Smooth muscle cell (in vitro differentiated cells): ENCODE results near the gene PRUNE2. TPM values are rescaled to one million over a fixed set of nuclear protein-coding genes. Genes with fewer than 3 reads are reported as not detected.
A peak's percentile ranks its signal among the peaks of the same experiment; 100 is the strongest.

Source experiments
- DNase-seq: peaks from one replicate; lab custom pipeline; 2025; ENCODE audit not compliant: unreplicated experiment; lab: John Stamatoyannopoulos, UW
- H2AFZ ChIP-seq: fragments of 200-600 bp; sonication (generic); 2 replicates; pipeline ENCODE4 v1.6.0; 2016; ENCODE audit warnings: antibody characterized with exemption, low read depth, mild to moderate bottlenecking
- H3F3A ChIP-seq: fragments of 200-600 bp; sonication (generic); 2 replicates; pipeline ENCODE4 v1.6.0; 2017; ENCODE audit warnings: antibody characterized with exemption, low read depth
- H3K27ac ChIP-seq: fragments of 200-600 bp; sonication (generic); 2 replicates; pipeline ENCODE4 v1.5.1; 2016; ENCODE audit warnings: low read depth, mild to moderate bottlenecking
- H3K27me3 ChIP-seq: fragments of 200-600 bp; sonication (generic); 2 replicates; pipeline ENCODE4 v1.6.1; 2016; ENCODE audit warnings: low read depth, mild to moderate bottlenecking
- H3K36me3 ChIP-seq: fragments of 200-600 bp; sonication (generic); 2 replicates; pipeline ENCODE4 v1.5.1; 2016; ENCODE audit warnings: low read depth
- H3K4me1 ChIP-seq: fragments of 200-600 bp; sonication (generic); 2 replicates; pipeline ENCODE4 v1.5.1; 2016; ENCODE audit warnings: low read depth
- H3K4me2 ChIP-seq: fragments of 200-600 bp; sonication (generic); 2 replicates; pipeline ENCODE4 v1.6.0; 2016; ENCODE audit warnings: mild to moderate bottlenecking
- H3K4me3 ChIP-seq: fragments of 200-600 bp; sonication (generic); 2 replicates; pipeline ENCODE4 v1.5.1; 2016; ENCODE audit warnings: mild to moderate bottlenecking
- H3K79me2 ChIP-seq: fragments of 200-600 bp; sonication (generic); 2 replicates; pipeline ENCODE4 v1.6.0; 2016; ENCODE audit warnings: low read depth, mild to moderate bottlenecking
- H3K9ac ChIP-seq: fragments of 200-600 bp; sonication (generic); 2 replicates; pipeline ENCODE4 v1.6.0; 2016; ENCODE audit warnings: low read depth
- H3K9me3 ChIP-seq: fragments of 200-600 bp; sonication (generic); replicated peaks from 2 replicates; pipeline ENCODE4 v1.5.1; 2016; ENCODE audit warnings: low read depth
- H4K20me1 ChIP-seq: fragments of 200-600 bp; sonication (generic); 2 replicates; pipeline ENCODE4 v1.6.0; 2016; ENCODE audit warnings: low read depth
- WGBS: methylation state at CpG from one replicate; pipeline ENCODE4 v1.1.7; 2016; ENCODE audit warnings: low lambda C conversion rate; 5-methylcytosine and 5-hydroxymethylcytosine counted together
- polyA plus RNA-seq: library from polyadenylated mRNA; unstranded; fragments of >200 nt; fragmentation: Nextera tagmentation; extraction: Ambion mirVana; gene quantifications from 2 replicates; pipeline ENCODE4 v1.2.1, GENCODE V29; 2016
- total RNA-seq: library from RNA; depleted of rRNA; stranded (reverse); fragments of >200 nt; gene quantifications from 2 replicates; pipeline ENCODE4 v1.2.3, GENCODE V29; 2014
- TF ChIP-seq, protein P1 (sequence below): fragments of 200-600 bp; sonication (generic); IDR thresholded peaks from 2 replicates; pipeline ENCODE4 v1.5.1; 2017; ENCODE audit warnings: borderline replicate concordance, mild to moderate bottlenecking, antibody characterized with exemption; ENCODE audit not compliant: insufficient read depth, poor library complexity, severe bottlenecking

PRUNE2 gene
- total and polyA plus RNA-seq, 2 experiments from 2014 or later, result 0.79 to 1.9 TPM

DNA sequence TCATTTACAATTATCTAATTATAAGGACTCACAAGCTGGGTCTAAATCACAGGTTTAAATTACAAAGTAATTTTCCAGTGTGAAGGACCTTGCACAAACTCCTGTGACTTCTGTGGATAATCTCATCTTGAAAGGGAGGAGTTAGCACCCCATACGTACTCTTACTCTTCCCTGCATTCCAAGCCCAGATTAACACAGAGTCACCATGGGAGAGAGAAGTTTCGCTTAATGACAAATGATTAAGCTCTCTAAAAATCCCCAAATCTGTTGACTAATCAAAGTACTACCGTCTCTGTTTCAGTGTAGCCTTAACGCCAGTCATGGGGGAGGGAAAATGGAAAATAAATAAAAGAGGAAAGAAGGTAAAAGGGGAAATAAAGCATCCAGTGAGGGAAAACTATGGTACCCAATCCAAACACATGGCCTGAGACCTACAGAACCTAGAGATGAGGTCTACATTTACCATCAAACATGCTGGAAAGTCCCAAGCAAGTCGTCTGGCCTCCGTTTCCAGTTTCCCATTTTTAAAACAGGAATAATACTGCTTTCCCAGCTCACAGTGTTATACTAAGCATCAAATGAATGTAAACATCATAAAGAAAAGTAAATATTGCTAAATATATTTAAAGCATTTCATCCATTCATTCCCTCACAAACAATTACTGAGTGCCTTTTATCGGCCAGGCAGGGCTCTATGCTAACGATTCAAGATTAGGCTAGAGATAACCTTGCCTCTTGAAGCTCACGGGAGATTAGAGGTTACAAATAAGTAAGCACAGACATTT lies 78.4 kb downstream of the PRUNE2 start:
- no peak overlapping the region for H3K4me3 ChIP-seq
- H3K9me3 ChIP-seq, result no peaks in the 10 kb centered on the region
- no peak overlapping the region for H3K27ac ChIP-seq
- TF ChIP-seq, protein P1, sequence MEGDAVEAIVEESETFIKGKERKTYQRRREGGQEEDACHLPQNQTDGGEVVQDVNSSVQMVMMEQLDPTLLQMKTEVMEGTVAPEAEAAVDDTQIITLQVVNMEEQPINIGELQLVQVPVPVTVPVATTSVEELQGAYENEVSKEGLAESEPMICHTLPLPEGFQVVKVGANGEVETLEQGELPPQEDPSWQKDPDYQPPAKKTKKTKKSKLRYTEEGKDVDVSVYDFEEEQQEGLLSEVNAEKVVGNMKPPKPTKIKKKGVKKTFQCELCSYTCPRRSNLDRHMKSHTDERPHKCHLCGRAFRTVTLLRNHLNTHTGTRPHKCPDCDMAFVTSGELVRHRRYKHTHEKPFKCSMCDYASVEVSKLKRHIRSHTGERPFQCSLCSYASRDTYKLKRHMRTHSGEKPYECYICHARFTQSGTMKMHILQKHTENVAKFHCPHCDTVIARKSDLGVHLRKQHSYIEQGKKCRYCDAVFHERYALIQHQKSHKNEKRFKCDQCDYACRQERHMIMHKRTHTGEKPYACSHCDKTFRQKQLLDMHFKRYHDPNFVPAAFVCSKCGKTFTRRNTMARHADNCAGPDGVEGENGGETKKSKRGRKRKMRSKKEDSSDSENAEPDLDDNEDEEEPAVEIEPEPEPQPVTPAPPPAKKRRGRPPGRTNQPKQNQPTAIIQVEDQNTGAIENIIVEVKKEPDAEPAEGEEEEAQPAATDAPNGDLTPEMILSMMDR, result no peak
- no peak overlapping the region for H2AFZ ChIP-seq
- WGBS, result 51% methylated on average over 9 of the region's 9 CpGs
- no peaks in the 10 kb centered on the region for H3K36me3 ChIP-seq
- H3K9ac ChIP-seq, result no peak overlapping the region
- no peaks in the 10 kb centered on the region for H4K20me1 ChIP-seq
- no peaks in the 10 kb centered on the region for H3K27me3 ChIP-seq
- H3F3A ChIP-seq, result no peaks in the 10 kb centered on the region
- no peak for DNase-seq
- no peak overlapping the region for H3K4me2 ChIP-seq
- no peaks in the 10 kb centered on the region for H3K79me2 ChIP-seq
- H3K4me1 ChIP-seq, result peaks cover 3% of the 10 kb centered on the region

DNA sequence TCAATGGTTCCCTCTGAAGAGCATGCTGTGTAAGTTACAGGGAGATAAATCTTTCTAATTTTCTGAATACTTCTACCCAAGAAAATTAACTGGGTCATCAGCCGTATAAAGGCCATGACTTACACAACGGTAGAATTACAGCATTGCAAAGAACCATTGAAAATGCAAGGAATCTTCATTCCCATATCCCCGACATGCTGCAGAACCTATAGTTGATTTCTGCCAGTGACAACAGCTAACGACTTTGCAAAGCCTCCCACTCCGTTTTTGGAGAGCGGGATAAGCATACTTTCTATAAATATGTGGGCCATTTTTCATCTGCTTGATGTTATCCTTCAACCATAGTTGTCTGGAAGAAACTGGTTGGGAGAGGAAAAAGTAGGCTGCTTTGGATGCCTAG lies 85.5 kb downstream of the PRUNE2 start:
- WGBS, result 50% methylated on average over 6 of the region's 6 CpGs

DNA sequence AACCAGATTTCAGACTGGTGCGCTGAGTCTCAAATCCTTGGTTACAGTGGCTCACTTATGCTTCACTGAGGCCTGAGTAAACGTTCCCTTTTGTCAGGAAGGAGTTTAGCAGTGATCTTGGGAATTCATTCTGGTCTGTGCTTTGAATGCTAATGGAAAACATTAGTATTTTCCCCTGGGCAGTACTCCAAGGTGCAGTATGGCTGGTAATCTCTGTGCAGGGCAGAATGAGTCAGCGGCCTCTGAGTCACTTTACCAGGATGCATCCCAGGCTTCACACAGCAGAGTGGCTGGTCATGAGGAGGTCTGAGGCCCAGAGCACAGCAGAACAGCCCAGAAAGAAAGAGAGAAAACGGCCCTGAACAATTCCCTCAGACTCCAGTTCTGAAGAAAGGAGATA lies 87.6 kb downstream of the PRUNE2 start:
- Histone ChIP-seq H3K9ac (peak overlapping the region; percentile 60), H3K4me3 (no peak overlapping the region), H3F3A (peaks cover 27% of the 10 kb centered on the region), H4K20me1 (no peaks in the 10 kb centered on the region), H2AFZ (peak overlapping the region; percentile 34), H3K27me3 (no peaks in the 10 kb centered on the region), H3K9me3 (no peaks in the 10 kb centered on the region), H3K79me2 (no peaks in the 10 kb centered on the region), H3K4me1 (peaks cover 6% of the 10 kb centered on the region), H3K4me2 (peak overlapping the region; percentile 26), H3K27ac (peak overlapping the region; percentile 90), H3K36me3 (no peaks in the 10 kb centered on the region)
- TF ChIP-seq, protein P1, result no peak
- WGBS, result 6% methylated on average over 4 of the region's 4 CpGs
- peak; percentile 31 for DNase-seq

More for the DNA sequence above, 85.5 kb downstream of the PRUNE2 start:
- Histone ChIP-seq H3K4me1 (peaks cover 9% of the 10 kb centered on the region), H2AFZ (no peak overlapping the region), H4K20me1 (no peaks in the 10 kb centered on the region), H3F3A (peaks cover 27% of the 10 kb centered on the region), H3K27ac (no peak overlapping the region), H3K36me3 (no peaks in the 10 kb centered on the region), H3K79me2 (no peaks in the 10 kb centered on the region), H3K27me3 (no peaks in the 10 kb centered on the region), H3K4me2 (no peak overlapping the region), H3K9ac (no peak overlapping the region), H3K9me3 (no peaks in the 10 kb centered on the region), H3K4me3 (no peak overlapping the region)
- DNase-seq, result no peak
- TF ChIP-seq, protein P1, result no peak

DNA sequence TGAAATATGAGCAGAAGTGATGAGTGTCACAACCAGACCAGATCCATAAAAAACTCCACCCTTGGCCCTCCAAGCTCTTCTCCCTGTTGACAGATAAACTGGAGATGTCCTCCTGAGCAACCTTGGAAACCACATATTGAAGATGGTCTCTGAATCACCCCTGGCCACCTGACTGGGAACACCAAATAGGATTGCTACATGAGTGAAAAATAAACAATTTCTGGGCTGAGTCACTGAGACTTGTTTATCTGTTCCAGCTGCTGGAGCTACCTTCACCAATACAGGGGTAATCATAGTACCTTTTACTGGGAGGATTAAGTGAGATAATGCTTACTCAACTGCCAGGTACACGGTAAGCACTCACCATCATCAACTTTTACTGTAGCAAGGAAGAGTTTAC lies 88.4 kb downstream of the PRUNE2 start:
- Histone ChIP-seq H2AFZ (no peak overlapping the region), H3K4me1 (peaks cover 6% of the 10 kb centered on the region), H3K79me2 (no peaks in the 10 kb centered on the region), H4K20me1 (no peaks in the 10 kb centered on the region), H3K27me3 (no peaks in the 10 kb centered on the region), H3K27ac (peak overlapping the region; percentile 90), H3K36me3 (no peaks in the 10 kb centered on the region), H3K9ac (peak overlapping the region; percentile 31), H3K9me3 (no peaks in the 10 kb centered on the region), H3F3A (peaks cover 27% of the 10 kb centered on the region), H3K4me2 (peak overlapping the region; percentile 13), H3K4me3 (no peak overlapping the region)
- WGBS, result 54% methylated on average over 1 of the region's 1 CpG
- TF ChIP-seq, protein P1, result no peak
- no peak for DNase-seq
